GM23338 (cell line): ENCODE results near the gene KLF7. TPM values are rescaled to one million over a fixed set of nuclear protein-coding genes. Genes with fewer than 3 reads are reported as not detected.

Experiments used
- ATAC-seq: fragments of 200-7000 bp; cut with Tn5 transposase; 3 replicates; pipeline ENCODE4 v1.9.1; 2020
- DNase-seq: peaks from one replicate; pipeline ENCODE4 v3.0.0-alpha.2; 2015; ENCODE audit warnings: low spot score
- H2AFZ ChIP-seq: fragments of 200-600 bp; sonication (generic); 2 replicates; pipeline ENCODE4 v1.8.0; 2016; ENCODE audit warnings: antibody characterized with exemption, mild to moderate bottlenecking, moderate library complexity
- H3F3A ChIP-seq: fragments of 200-600 bp; sonication (generic); replicated peaks from 2 replicates; pipeline ENCODE4 v1.8.0; 2017; ENCODE audit warnings: antibody characterized with exemption, mixed run types, low read depth
- H3K27ac ChIP-seq: fragments of 200-600 bp; sonication (generic); 2 replicates; pipeline ENCODE4 v1.6.1; 2016; ENCODE audit warnings: low read depth
- H3K27me3 ChIP-seq: fragments of 200-600 bp; sonication (generic); 2 replicates; pipeline ENCODE4 v1.8.0; 2016; ENCODE audit warnings: mild to moderate bottlenecking, mixed run types, moderate library complexity; ENCODE audit not compliant: insufficient read depth
- H3K36me3 ChIP-seq: fragments of 200-600 bp; sonication (generic); 2 replicates; pipeline ENCODE4 v1.8.0; 2016; ENCODE audit warnings: mild to moderate bottlenecking; ENCODE audit not compliant: insufficient read depth
- H3K4me1 ChIP-seq: fragments of 200-600 bp; sonication (generic); 2 replicates; pipeline ENCODE4 v1.8.0; 2016; ENCODE audit warnings: mild to moderate bottlenecking, moderate library complexity; ENCODE audit not compliant: insufficient read depth
- H3K4me2 ChIP-seq: fragments of 200-600 bp; sonication (generic); 2 replicates; pipeline ENCODE4 v1.7.1; 2017; ENCODE audit warnings: mixed run types
- H3K4me3 ChIP-seq: fragments of 200-600 bp; sonication (generic); 2 replicates; pipeline ENCODE4 v1.6.1; 2016; ENCODE audit warnings: mixed run types
- H3K79me2 ChIP-seq: fragments of 200-600 bp; sonication (generic); replicated peaks from 2 replicates; pipeline ENCODE4 v1.8.0; 2017; ENCODE audit warnings: mild to moderate bottlenecking; ENCODE audit not compliant: insufficient read depth
- H3K9me2 ChIP-seq: fragments of 200-600 bp; sonication (generic); 2 replicates; pipeline ENCODE4 v1.8.0; 2017; ENCODE audit not compliant: insufficient read depth
- H4K20me1 ChIP-seq: fragments of 200-600 bp; sonication (generic); replicated peaks from 2 replicates; pipeline ENCODE4 v1.8.0; 2017; ENCODE audit warnings: mild to moderate bottlenecking; ENCODE audit not compliant: insufficient read depth
- H3K27ac Mint-ChIP-seq: 2 replicates; pipeline ENCODE4 v1.8.0; 2020; ENCODE audit warnings: inconsistent platforms, mild to moderate bottlenecking, moderate library complexity, mixed read lengths
- H3K27me3 Mint-ChIP-seq: 3 replicates; pipeline ENCODE4 v1.8.0; 2022; ENCODE audit warnings: low read depth, mild to moderate bottlenecking, moderate library complexity, mixed read lengths, inconsistent platforms; ENCODE audit not compliant: insufficient read depth, poor library complexity
- H3K36me3 Mint-ChIP-seq: 3 replicates; pipeline ENCODE4 v1.8.0; 2021; ENCODE audit warnings: low read depth, mild to moderate bottlenecking, inconsistent platforms, moderate library complexity, mixed read lengths
- H3K4me1 Mint-ChIP-seq: 3 replicates; pipeline ENCODE4 v1.8.0; 2020; ENCODE audit warnings: mild to moderate bottlenecking, inconsistent platforms, mixed read lengths
- H3K4me3 Mint-ChIP-seq: 3 replicates; pipeline ENCODE4 v1.8.0; 2021; ENCODE audit warnings: moderate library complexity, mild to moderate bottlenecking, inconsistent platforms, mixed read lengths
- H3K9me3 Mint-ChIP-seq: 3 replicates; pipeline ENCODE4 v1.8.0; 2020; ENCODE audit warnings: moderate library complexity, mild to moderate bottlenecking, inconsistent platforms, mixed read lengths
- CREB1 ChIP-seq: fragments of 250-450 bp; sonication (Bioruptor Pico); IDR thresholded peaks from 2 replicates; pipeline ENCODE4 v1.5.0; 2020; ENCODE audit warnings: low read depth, mild to moderate bottlenecking, moderate library complexity
- EZH2 ChIP-seq: fragments of 200-600 bp; sonication (generic); IDR thresholded peaks from one replicate; pipeline ENCODE4 v1.8.0; 2017; ENCODE audit warnings: antibody characterized with exemption, mild to moderate bottlenecking, low read depth; ENCODE audit not compliant: unreplicated experiment
- EZH2phosphoT487 ChIP-seq: fragments of 200-600 bp; sonication (generic); IDR thresholded peaks from one replicate; pipeline ENCODE4 v1.8.1; 2018; ENCODE audit warnings: antibody characterized with exemption; ENCODE audit not compliant: unreplicated experiment
- JUNB ChIP-seq: IDR thresholded peaks from one replicate; pipeline ENCODE4 v1.6.1; 2016; ENCODE audit warnings: antibody characterized with exemption; ENCODE audit not compliant: unreplicated experiment
- NANOG ChIP-seq: IDR thresholded peaks from 2 replicates; pipeline ENCODE4 v1.6.1; 2016; ENCODE audit warnings: antibody characterized with exemption, borderline replicate concordance
- POLR2AphosphoS5 ChIP-seq: IDR thresholded peaks from 2 replicates; pipeline ENCODE4 v1.6.1; 2016; ENCODE audit warnings: antibody characterized with exemption, low read depth
- STAT1 ChIP-seq: IDR thresholded peaks from one replicate; pipeline ENCODE4 v1.6.1; 2016; ENCODE audit warnings: antibody characterized with exemption; ENCODE audit not compliant: unreplicated experiment
- ZNF114 ChIP-seq: fragments of 250-450 bp; sonication (Bioruptor Pico); IDR thresholded peaks from 2 replicates; pipeline ENCODE4 v1.5.0; 2020; ENCODE audit warnings: mild to moderate bottlenecking, moderate library complexity
- long read RNA-seq: library from polyadenylated mRNA; unstranded; transcript quantifications from one replicate; pipeline ENCODE4 v2.0.0, GENCODE V29; 2020; ENCODE audit not compliant: unreplicated experiment
- polyA plus RNA-seq: library from polyadenylated mRNA; unstranded; fragments of >200 nt; fragmentation: Nextera tagmentation; extraction: Ambion mirVana; gene quantifications from 2 replicates; pipeline ENCODE4 v1.2.1, GENCODE V29; 2016
- total RNA-seq: library from RNA; depleted of rRNA; stranded (reverse); fragments of >200 nt; shearing (Covaris generic); gene quantifications from 2 replicates; pipeline ENCODE4 v1.2.3, GENCODE V29; 2014; rRNA removed
- TF ChIP-seq, protein P1 (sequence below): fragments of 250-450 bp; sonication (Bioruptor Pico); IDR thresholded peaks from 2 replicates; pipeline ENCODE4 v1.5.0; 2020; ENCODE audit warnings: mild to moderate bottlenecking, moderate library complexity
- TF ChIP-seq, protein P2 (sequence below): IDR thresholded peaks from 2 replicates; pipeline ENCODE4 v1.6.1; 2016; ENCODE audit warnings: antibody characterized with exemption
- TF ChIP-seq, protein P3 (sequence below): IDR thresholded peaks from one replicate; pipeline ENCODE4 v1.6.1; 2018; ENCODE audit warnings: antibody characterized with exemption; ENCODE audit not compliant: unreplicated experiment
- TF ChIP-seq, protein P4 (sequence below), 2 experiments: fragments of 200-600 bp in 1 of 2; sonication (generic) in 1 of 2; conservative IDR thresholded peaks; 2 replicates each; pipeline versions ENCODE4 v1.5.1 to v1.6.1; 2016 to 2017; ENCODE audit warnings: antibody characterized with exemption in 2 of 2, low read depth in 2 of 2, mild to moderate bottlenecking in 2 of 2, moderate library complexity in 1 of 2

The KLF7 gene
- total RNA-seq (11.1 and 15.4 TPM in 2 replicates), polyA plus RNA-seq (5.7 and 7.6 TPM in 2 replicates)
- long read RNA-seq, partial matches to known transcripts: 3 of 5 reads
- long read RNA-seq, other reads (novel, unspliced or antisense): 2 of 5 reads

DNA sequence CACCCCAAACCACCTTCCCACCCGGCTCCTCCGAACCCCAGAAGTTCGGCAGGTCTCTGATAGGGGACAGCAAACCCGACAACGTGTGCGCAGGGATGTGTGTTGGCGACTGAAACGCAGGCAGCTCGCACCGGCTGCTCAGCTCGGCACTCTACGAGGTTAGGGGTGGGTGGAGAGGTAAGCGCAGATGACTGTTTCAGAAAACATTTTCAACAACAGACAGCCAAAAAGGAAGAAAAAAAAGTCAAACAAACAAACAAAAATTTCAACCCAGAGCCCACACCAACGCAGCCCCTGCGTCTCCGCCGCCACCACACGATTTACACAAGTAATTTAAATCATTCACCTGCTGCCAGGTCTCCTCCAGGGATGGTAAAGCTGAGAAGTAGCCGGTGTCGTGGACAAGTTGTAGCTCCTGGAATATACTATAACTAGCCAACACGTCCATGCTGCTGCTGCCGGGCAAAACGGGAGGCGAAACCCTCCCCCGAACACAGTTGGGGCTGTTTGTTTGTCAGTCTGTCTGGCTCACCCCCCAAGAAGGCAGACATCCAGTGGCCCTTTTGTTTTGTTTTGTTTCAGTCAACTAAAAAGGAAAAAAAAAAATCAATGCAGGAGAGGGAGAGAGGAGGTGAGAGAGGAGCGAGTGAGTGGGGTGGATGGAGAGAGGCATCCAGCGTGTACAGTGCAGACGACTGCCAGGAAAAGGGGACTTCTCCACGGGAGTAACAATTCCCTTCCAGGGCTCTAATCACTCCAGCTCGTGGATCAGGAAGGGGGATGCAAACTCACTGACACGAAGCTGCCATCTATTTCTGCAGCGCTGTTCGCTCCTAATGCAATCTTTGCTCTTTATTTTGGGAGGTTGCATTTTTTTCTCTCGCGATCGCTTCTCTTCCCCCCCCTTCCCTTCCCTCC, at the start of gene KLF7:
Gene KLF7 (minus strand): TSS at position 828 of the 918 bp plus-strand sequence. CDS start 380 bp downstream, at position 448.
- Histone ChIP-seq H3K27ac (peak within 1 kb of the TSS; percentile 99), H3F3A (no peaks in the 10 kb centered on the region; the same call in 1 of the 2 replicates), H3K36me3 (no peaks in the 10 kb centered on the region), H2AFZ (no peak within 1 kb of the TSS), H3K4me2 (peak within 1 kb of the TSS; percentile 91), H3K79me2 (peaks cover 55% of the 10 kb centered on the region), H3K4me3 (peak within 1 kb of the TSS; percentile 87), H3K27me3 (peaks cover 5% of the 10 kb centered on the region; the same call in 1 of the 2 replicates), H3K4me1 (peaks cover 49% of the 10 kb centered on the region), H3K9me2 (no peaks in the 10 kb centered on the region), H4K20me1 (no peaks in the 10 kb centered on the region)
- peaks cover 62% of the 10 kb centered on the region for H3K4me1 Mint-ChIP-seq
- TF ChIP-seq ZNF114 (CRISPR knock-in tag) (no peak), POLR2AphosphoS5 (no peak), STAT1 (no peak), EZH2 (no peak), JUNB (no peak), CREB1 (CRISPR knock-in tag) (no peak), EZH2phosphoT487 (no peak), NANOG (no peak)
- TF ChIP-seq, protein P1, sequence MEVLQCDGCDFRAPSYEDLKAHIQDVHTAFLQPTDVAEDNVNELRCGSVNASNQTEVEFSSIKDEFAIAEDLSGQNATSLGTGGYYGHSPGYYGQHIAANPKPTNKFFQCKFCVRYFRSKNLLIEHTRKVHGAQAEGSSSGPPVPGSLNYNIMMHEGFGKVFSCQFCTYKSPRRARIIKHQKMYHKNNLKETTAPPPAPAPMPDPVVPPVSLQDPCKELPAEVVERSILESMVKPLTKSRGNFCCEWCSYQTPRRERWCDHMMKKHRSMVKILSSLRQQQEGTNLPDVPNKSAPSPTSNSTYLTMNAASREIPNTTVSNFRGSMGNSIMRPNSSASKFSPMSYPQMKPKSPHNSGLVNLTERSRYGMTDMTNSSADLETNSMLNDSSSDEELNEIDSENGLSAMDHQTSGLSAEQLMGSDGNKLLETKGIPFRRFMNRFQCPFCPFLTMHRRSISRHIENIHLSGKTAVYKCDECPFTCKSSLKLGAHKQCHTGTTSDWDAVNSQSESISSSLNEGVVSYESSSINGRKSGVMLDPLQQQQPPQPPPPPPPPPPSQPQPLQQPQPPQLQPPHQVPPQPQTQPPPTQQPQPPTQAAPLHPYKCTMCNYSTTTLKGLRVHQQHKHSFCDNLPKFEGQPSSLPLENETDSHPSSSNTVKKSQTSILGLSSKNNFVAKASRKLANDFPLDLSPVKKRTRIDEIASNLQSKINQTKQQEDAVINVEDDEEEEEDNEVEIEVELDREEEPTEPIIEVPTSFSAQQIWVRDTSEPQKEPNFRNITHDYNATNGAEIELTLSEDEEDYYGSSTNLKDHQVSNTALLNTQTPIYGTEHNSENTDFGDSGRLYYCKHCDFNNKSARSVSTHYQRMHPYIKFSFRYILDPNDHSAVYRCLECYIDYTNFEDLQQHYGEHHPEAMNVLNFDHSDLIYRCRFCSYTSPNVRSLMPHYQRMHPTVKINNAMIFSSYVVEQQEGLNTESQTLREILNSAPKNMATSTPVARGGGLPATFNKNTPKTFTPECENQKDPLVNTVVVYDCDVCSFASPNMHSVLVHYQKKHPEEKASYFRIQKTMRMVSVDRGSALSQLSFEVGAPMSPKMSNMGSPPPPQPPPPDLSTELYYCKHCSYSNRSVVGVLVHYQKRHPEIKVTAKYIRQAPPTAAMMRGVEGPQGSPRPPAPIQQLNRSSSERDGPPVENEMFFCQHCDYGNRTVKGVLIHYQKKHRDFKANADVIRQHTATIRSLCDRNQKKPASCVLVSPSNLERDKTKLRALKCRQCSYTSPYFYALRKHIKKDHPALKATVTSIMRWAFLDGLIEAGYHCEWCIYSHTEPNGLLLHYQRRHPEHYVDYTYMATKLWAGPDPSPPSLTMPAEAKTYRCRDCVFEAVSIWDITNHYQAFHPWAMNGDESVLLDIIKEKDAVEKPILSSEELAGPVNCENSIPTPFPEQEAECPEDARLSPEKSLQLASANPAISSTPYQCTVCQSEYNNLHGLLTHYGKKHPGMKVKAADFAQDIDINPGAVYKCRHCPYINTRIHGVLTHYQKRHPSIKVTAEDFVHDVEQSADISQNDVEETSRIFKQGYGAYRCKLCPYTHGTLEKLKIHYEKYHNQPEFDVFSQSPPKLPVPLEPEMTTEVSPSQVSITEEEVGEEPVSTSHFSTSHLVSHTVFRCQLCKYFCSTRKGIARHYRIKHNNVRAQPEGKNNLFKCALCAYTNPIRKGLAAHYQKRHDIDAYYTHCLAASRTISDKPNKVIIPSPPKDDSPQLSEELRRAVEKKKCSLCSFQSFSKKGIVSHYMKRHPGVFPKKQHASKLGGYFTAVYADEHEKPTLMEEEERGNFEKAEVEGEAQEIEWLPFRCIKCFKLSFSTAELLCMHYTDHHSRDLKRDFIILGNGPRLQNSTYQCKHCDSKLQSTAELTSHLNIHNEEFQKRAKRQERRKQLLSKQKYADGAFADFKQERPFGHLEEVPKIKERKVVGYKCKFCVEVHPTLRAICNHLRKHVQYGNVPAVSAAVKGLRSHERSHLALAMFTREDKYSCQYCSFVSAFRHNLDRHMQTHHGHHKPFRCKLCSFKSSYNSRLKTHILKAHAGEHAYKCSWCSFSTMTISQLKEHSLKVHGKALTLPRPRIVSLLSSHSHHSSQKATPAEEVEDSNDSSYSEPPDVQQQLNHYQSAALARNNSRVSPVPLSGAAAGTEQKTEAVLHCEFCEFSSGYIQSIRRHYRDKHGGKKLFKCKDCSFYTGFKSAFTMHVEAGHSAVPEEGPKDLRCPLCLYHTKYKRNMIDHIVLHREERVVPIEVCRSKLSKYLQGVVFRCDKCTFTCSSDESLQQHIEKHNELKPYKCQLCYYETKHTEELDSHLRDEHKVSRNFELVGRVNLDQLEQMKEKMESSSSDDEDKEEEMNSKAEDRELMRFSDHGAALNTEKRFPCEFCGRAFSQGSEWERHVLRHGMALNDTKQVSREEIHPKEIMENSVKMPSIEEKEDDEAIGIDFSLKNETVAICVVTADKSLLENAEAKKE (CRISPR knock-in tag): no peak
- TF ChIP-seq, protein P2, sequence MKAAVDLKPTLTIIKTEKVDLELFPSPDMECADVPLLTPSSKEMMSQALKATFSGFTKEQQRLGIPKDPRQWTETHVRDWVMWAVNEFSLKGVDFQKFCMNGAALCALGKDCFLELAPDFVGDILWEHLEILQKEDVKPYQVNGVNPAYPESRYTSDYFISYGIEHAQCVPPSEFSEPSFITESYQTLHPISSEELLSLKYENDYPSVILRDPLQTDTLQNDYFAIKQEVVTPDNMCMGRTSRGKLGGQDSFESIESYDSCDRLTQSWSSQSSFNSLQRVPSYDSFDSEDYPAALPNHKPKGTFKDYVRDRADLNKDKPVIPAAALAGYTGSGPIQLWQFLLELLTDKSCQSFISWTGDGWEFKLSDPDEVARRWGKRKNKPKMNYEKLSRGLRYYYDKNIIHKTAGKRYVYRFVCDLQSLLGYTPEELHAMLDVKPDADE: no peak
- TF ChIP-seq, protein P3, sequence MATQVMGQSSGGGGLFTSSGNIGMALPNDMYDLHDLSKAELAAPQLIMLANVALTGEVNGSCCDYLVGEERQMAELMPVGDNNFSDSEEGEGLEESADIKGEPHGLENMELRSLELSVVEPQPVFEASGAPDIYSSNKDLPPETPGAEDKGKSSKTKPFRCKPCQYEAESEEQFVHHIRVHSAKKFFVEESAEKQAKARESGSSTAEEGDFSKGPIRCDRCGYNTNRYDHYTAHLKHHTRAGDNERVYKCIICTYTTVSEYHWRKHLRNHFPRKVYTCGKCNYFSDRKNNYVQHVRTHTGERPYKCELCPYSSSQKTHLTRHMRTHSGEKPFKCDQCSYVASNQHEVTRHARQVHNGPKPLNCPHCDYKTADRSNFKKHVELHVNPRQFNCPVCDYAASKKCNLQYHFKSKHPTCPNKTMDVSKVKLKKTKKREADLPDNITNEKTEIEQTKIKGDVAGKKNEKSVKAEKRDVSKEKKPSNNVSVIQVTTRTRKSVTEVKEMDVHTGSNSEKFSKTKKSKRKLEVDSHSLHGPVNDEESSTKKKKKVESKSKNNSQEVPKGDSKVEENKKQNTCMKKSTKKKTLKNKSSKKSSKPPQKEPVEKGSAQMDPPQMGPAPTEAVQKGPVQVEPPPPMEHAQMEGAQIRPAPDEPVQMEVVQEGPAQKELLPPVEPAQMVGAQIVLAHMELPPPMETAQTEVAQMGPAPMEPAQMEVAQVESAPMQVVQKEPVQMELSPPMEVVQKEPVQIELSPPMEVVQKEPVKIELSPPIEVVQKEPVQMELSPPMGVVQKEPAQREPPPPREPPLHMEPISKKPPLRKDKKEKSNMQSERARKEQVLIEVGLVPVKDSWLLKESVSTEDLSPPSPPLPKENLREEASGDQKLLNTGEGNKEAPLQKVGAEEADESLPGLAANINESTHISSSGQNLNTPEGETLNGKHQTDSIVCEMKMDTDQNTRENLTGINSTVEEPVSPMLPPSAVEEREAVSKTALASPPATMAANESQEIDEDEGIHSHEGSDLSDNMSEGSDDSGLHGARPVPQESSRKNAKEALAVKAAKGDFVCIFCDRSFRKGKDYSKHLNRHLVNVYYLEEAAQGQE: no peak
- TF ChIP-seq, protein P4, sequence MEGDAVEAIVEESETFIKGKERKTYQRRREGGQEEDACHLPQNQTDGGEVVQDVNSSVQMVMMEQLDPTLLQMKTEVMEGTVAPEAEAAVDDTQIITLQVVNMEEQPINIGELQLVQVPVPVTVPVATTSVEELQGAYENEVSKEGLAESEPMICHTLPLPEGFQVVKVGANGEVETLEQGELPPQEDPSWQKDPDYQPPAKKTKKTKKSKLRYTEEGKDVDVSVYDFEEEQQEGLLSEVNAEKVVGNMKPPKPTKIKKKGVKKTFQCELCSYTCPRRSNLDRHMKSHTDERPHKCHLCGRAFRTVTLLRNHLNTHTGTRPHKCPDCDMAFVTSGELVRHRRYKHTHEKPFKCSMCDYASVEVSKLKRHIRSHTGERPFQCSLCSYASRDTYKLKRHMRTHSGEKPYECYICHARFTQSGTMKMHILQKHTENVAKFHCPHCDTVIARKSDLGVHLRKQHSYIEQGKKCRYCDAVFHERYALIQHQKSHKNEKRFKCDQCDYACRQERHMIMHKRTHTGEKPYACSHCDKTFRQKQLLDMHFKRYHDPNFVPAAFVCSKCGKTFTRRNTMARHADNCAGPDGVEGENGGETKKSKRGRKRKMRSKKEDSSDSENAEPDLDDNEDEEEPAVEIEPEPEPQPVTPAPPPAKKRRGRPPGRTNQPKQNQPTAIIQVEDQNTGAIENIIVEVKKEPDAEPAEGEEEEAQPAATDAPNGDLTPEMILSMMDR (conservative IDR thresholded peaks at IDR 0.05; ENCODE audit: low read depth in 2 of 2): no peak
- H3K27ac Mint-ChIP-seq: peak within 1 kb of the TSS; percentile 98
- peak; percentile 58 for DNase-seq
- peak within 1 kb of the TSS; percentile 86 for H3K4me3 Mint-ChIP-seq
- H3K27me3 Mint-ChIP-seq: peaks cover 18% of the 10 kb centered on the region
- H3K36me3 Mint-ChIP-seq: no peaks in the 10 kb centered on the region
- ATAC-seq: peak; percentile 6
- H3K9me3 Mint-ChIP-seq: no peaks in the 10 kb centered on the region; the same call in 2 of the 3 replicates
